ENCODE data around the gene PLIN3. TPM values are rescaled to one million over a fixed set of nuclear protein-coding genes. Genes with fewer than 3 reads are reported as not detected.

The PLIN3 gene
- total and polyA plus RNA-seq, 9 of the 15 experiments (the other 6 are each of a cell fraction or from before 2014, with no cell fraction given), result 7.5 to 75.6 (median 43.1) TPM

- DNase-seq (ENCODE audit: extremely low read depth in 1 of 4, low spot score in 3 of 4) (peak; percentile 53 to 74 (median 72)), ATAC-seq (peak; percentile 39), FAIRE-seq (peak; percentile 62)
- Histone ChIP-seq H3K36me3 (ENCODE audit: control insufficient read depth, insufficient read depth, low read length) (peaks cover 9% of the 10 kb centered on the region; the same call in 2 of the 3 replicates), H3K4me2 (ENCODE audit: insufficient read depth, low read length) (peak overlapping the region; percentile 85), H3K79me2 (ENCODE audit: control insufficient read depth, insufficient read depth, low read length) (peaks cover 21% of the 10 kb centered on the region), H3K9ac (ENCODE audit: insufficient read depth in 1 of 2, low read depth in 2 of 2, low read length in 2 of 2) (peak overlapping the region; percentile 71 to 95), H3K27me3 (ENCODE audit: control insufficient read depth in 2 of 2, insufficient read depth in 2 of 2, low read length in 2 of 2) (no peaks in the 10 kb centered on the region), H3K4me1 (replicated peaks in 1 of 2; ENCODE audit: control insufficient read depth in 2 of 2, insufficient read depth in 2 of 2, low read length in 2 of 2) (peaks cover 16 to 35% of the 10 kb centered on the region in 2 experiments), H3K9me1 (ENCODE audit: control insufficient read depth, insufficient read depth, low read length) (no peaks in the 10 kb centered on the region), H3K4me3 (peak overlapping the region; percentile 59), H4K20me1 (replicated peaks; ENCODE audit: control insufficient read depth, insufficient read depth, low read length) (0 out of 2 replicates have a peak, but pooled peaks cover 5% of the 10 kb centered on the region), H3K27ac (ENCODE audit: extremely low read depth, low read depth, low read length) (peak overlapping the region; percentile 80), H3K9me3 (replicated peaks; ENCODE audit: control insufficient read depth, insufficient read depth, low read depth, low read length) (no peaks in the 10 kb centered on the region), H2AFZ (ENCODE audit: low read depth, low read length) (peak overlapping the region; percentile 53; the same call in 1 of the 2 replicates)
- in situ Hi-C loops (cut with MboI), result no loop called here
- TSS peak; percentile 78 for BruUV-seq (replicated peaks)
- intact Hi-C loops (cut with micrococcal nuclease), result loop anchor here (5.0 kb wide), 1 partner anchor 50 kb away; no protein-coding TSS in a partner anchor
- ChIA-PET POLR2A (interaction anchor here (0.8 to 2.1 kb wide), 8 partner anchors 9 to 440 kb away, joined by 3 to 6 read pairs (median 3); no protein-coding TSS in a partner anchor), CTCF (ENCODE audit: low intra/inter-chr PET ratio) (no interaction called here)
- WGBS (ENCODE audit: insufficient coverage, low coverage, missing lambda C conversion rate), result 3% methylated on average over 14 of the region's 22 CpGs
- TF ChIP-seq FIP1L1 (IDR thresholded peaks at IDR 0.05; ENCODE audit: low read depth, low read length, poor library complexity, severe bottlenecking), result no peak
- TF ChIP-seq, protein P1, sequence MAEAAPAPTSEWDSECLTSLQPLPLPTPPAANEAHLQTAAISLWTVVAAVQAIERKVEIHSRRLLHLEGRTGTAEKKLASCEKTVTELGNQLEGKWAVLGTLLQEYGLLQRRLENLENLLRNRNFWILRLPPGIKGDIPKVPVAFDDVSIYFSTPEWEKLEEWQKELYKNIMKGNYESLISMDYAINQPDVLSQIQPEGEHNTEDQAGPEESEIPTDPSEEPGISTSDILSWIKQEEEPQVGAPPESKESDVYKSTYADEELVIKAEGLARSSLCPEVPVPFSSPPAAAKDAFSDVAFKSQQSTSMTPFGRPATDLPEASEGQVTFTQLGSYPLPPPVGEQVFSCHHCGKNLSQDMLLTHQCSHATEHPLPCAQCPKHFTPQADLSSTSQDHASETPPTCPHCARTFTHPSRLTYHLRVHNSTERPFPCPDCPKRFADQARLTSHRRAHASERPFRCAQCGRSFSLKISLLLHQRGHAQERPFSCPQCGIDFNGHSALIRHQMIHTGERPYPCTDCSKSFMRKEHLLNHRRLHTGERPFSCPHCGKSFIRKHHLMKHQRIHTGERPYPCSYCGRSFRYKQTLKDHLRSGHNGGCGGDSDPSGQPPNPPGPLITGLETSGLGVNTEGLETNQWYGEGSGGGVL (CRISPR knock-in tag; IDR thresholded peaks at IDR 0.05), result no peak
- peak; percentile 65 for TF ChIP-seq ZFX (CRISPR knock-in tag; IDR thresholded peaks at IDR 0.05)
- peak; percentile 58; the same call in 1 of the 2 replicates for TF ChIP-seq ZNF766 (CRISPR knock-in tag; conservative IDR thresholded peaks at IDR 0.05)
- 0 out of 4 replicates have a peak, but pooled peaks of 1 of the 2 experiments have one; percentile 44 for TF ChIP-seq SIN3A (IDR thresholded peaks at IDR 0.05; ENCODE audit: borderline replicate concordance in 2 of 2, control insufficient read depth in 1 of 2, low read depth in 2 of 2, low read length in 2 of 2)
- TF ChIP-seq NR2F6 (CRISPR knock-in tag; IDR thresholded peaks at IDR 0.05), result no peak
- TF ChIP-seq EHMT2 (IDR thresholded peaks at IDR 0.05), result 0 out of 2 replicates have a peak, but pooled peaks have one; percentile 10
- TF ChIP-seq SMARCC2 (IDR thresholded peaks at IDR 0.05; ENCODE audit: low read depth), result no peak
- TF ChIP-seq RBFOX2 (IDR thresholded peaks at IDR 0.05; ENCODE audit: low read depth, low read length), result peak; percentile 54
- TF ChIP-seq KLF13 (tag; IDR thresholded peaks at IDR 0.05; ENCODE audit: borderline replicate concordance, low read depth), result peak; percentile 36; the same call in 1 of the 2 replicates
- TF ChIP-seq, protein P2, sequence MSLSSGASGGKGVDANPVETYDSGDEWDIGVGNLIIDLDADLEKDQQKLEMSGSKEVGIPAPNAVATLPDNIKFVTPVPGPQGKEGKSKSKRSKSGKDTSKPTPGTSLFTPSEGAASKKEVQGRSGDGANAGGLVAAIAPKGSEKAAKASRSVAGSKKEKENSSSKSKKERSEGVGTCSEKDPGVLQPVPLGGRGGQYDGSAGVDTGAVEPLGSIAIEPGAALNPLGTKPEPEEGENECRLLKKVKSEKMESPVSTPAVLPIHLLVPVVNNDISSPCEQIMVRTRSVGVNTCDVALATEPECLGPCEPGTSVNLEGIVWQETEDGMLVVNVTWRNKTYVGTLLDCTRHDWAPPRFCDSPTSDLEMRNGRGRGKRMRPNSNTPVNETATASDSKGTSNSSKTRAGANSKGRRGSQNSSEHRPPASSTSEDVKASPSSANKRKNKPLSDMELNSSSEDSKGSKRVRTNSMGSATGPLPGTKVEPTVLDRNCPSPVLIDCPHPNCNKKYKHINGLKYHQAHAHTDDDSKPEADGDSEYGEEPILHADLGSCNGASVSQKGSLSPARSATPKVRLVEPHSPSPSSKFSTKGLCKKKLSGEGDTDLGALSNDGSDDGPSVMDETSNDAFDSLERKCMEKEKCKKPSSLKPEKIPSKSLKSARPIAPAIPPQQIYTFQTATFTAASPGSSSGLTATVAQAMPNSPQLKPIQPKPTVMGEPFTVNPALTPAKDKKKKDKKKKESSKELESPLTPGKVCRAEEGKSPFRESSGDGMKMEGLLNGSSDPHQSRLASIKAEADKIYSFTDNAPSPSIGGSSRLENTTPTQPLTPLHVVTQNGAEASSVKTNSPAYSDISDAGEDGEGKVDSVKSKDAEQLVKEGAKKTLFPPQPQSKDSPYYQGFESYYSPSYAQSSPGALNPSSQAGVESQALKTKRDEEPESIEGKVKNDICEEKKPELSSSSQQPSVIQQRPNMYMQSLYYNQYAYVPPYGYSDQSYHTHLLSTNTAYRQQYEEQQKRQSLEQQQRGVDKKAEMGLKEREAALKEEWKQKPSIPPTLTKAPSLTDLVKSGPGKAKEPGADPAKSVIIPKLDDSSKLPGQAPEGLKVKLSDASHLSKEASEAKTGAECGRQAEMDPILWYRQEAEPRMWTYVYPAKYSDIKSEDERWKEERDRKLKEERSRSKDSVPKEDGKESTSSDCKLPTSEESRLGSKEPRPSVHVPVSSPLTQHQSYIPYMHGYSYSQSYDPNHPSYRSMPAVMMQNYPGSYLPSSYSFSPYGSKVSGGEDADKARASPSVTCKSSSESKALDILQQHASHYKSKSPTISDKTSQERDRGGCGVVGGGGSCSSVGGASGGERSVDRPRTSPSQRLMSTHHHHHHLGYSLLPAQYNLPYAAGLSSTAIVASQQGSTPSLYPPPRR (CRISPR knock-in tag; IDR thresholded peaks at IDR 0.05; ENCODE audit: borderline replicate concordance), result 0 out of 2 replicates have a peak, but pooled peaks have one; percentile 34
- peak; percentile 64 to 87; a peak in 3 of 4 replicates for TF ChIP-seq FOXK2 (conservative IDR thresholded peaks at IDR 0.05 in 1 of 2, IDR thresholded peaks at IDR 0.05 in 1 of 2; ENCODE audit: low read depth in 2 of 2)
Measured at GRCh38 chr19:4866595-4867424, 657 bp downstream of the PLIN3 start.

Measured in K562 (cell line).